ENCODE measurements around the gene AMN.

- TF ChIP-seq, protein P1, sequence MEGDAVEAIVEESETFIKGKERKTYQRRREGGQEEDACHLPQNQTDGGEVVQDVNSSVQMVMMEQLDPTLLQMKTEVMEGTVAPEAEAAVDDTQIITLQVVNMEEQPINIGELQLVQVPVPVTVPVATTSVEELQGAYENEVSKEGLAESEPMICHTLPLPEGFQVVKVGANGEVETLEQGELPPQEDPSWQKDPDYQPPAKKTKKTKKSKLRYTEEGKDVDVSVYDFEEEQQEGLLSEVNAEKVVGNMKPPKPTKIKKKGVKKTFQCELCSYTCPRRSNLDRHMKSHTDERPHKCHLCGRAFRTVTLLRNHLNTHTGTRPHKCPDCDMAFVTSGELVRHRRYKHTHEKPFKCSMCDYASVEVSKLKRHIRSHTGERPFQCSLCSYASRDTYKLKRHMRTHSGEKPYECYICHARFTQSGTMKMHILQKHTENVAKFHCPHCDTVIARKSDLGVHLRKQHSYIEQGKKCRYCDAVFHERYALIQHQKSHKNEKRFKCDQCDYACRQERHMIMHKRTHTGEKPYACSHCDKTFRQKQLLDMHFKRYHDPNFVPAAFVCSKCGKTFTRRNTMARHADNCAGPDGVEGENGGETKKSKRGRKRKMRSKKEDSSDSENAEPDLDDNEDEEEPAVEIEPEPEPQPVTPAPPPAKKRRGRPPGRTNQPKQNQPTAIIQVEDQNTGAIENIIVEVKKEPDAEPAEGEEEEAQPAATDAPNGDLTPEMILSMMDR (IDR thresholded peaks at IDR 0.05) = no peak
- no peak for TF ChIP-seq EP300 (IDR thresholded peaks at IDR 0.05)
- TF ChIP-seq POLR2A (IDR thresholded peaks at IDR 0.05) = no peak
Observed at GRCh38 chr14:102902523-102903247, 19.8 kb upstream of the AMN start.
